Fibroblast of lung (primary cell): ENCODE measurements around the gene POT1. TPM values are rescaled to one million over a fixed set of nuclear protein-coding genes. Genes with fewer than 3 reads are reported as not detected.

Experiments used
- DNase-seq, 2 donors: peaks; one replicate each; pipeline versions ENCODE4 v3.0.0 to v3.0.0-alpha.2; 2010; ENCODE audit warnings: low read depth in 2 of 2
- H2AFZ ChIP-seq: 2 replicates; pipeline ENCODE4 v1.5.1; 2012; ENCODE audit warnings: low read length, control low read depth, inconsistent platforms
- H3K27ac ChIP-seq: 2 replicates; pipeline ENCODE4 v1.5.1; 2011; ENCODE audit warnings: low read length, control low read depth; ENCODE audit not compliant: insufficient read depth
- H3K27me3 ChIP-seq: 2 replicates; pipeline ENCODE4 v1.5.1; 2011; ENCODE audit warnings: mild to moderate bottlenecking, low read length; ENCODE audit not compliant: control insufficient read depth, insufficient read depth
- H3K36me3 ChIP-seq: 2 replicates; pipeline ENCODE4 v1.5.1; 2011; ENCODE audit warnings: low read length; ENCODE audit not compliant: control insufficient read depth, insufficient read depth
- H3K4me1 ChIP-seq: 2 replicates; pipeline ENCODE4 v1.5.1; 2011; ENCODE audit warnings: low read length; ENCODE audit not compliant: control insufficient read depth, insufficient read depth; ENCODE audit errors: extremely low read depth
- H3K4me2 ChIP-seq: 2 replicates; pipeline ENCODE4 v1.5.1; 2011; ENCODE audit warnings: low read length, control low read depth; ENCODE audit not compliant: insufficient read depth; ENCODE audit errors: extremely low read depth
- H3K4me3 ChIP-seq, 4 experiments: fragments of 200-600 bp in 1 of 4; sonication (generic) in 1 of 4; replicated peaks in 1 of 4; 2 replicates each; pipeline ENCODE4 v1.5.1; 2011 to 2016; ENCODE audit warnings: low read length in 4 of 4, low read depth in 3 of 4, mild to moderate bottlenecking in 3 of 4, control low read depth in 2 of 4, inconsistent platforms in 1 of 4, mixed read lengths in 1 of 4; ENCODE audit not compliant: insufficient read depth in 1 of 4; ENCODE audit errors: control extremely low read depth in 1 of 4
- H3K79me2 ChIP-seq: 2 replicates; pipeline ENCODE4 v1.5.1; 2012; ENCODE audit warnings: mild to moderate bottlenecking, low read length, inconsistent platforms; ENCODE audit not compliant: control insufficient read depth, insufficient read depth
- H3K9ac ChIP-seq: 2 replicates; pipeline ENCODE4 v1.5.1; 2011; ENCODE audit warnings: mild to moderate bottlenecking, low read length, control low read depth; ENCODE audit not compliant: insufficient read depth
- H3K9me3 ChIP-seq: 2 replicates; pipeline ENCODE4 v1.5.1; 2012; ENCODE audit warnings: low read depth, low read length; ENCODE audit not compliant: control insufficient read depth, insufficient read depth
- H4K20me1 ChIP-seq: 2 replicates; pipeline ENCODE4 v1.5.1; 2011; ENCODE audit warnings: low read length; ENCODE audit not compliant: control insufficient read depth, insufficient read depth; ENCODE audit errors: extremely low read depth
- EZH2 ChIP-seq: IDR thresholded peaks from 2 replicates; pipeline ENCODE4 v1.5.1; 2012; ENCODE audit warnings: low read length, control low read depth, mild to moderate bottlenecking; ENCODE audit errors: missing control alignments
- polyA plus RNA-seq, 2 donors: library from polyadenylated mRNA; depleted of rRNA in 1 of 2; stranded (reverse) in 1 of 2; unstranded in 1 of 2; fragments of >200 nt; gene quantifications; 2 replicates each; pipeline ENCODE4 v1.2.1, GENCODE V29; 2011 to 2012; ENCODE audit warnings: missing spikeins in 1 of 2
- total RNA-seq: library from RNA; depleted of rRNA; stranded (reverse); fragments of >200 nt; gene quantifications from 2 replicates; pipeline ENCODE4 v1.2.1, GENCODE V29; 2014
- TF ChIP-seq, protein P1 (sequence below), 2 donors: IDR thresholded peaks in 1 of 2; conservative IDR thresholded peaks in 1 of 2; 1 replicate in 1 of 2; 2 replicates in 1 of 2; pipeline ENCODE4 v1.5.1; 2011 to 2012; ENCODE audit warnings: low read length in 2 of 2, control low read depth in 1 of 2, inconsistent platforms in 1 of 2, low read depth in 1 of 2, mild to moderate bottlenecking in 1 of 2

POT1 gene
- total and polyA plus RNA-seq, 2 donors (not counting 1 experiment from before 2014, with no cell fraction given): 25.1 to 49.5 TPM

- no peak overlapping the region for H3K4me3 ChIP-seq
- H4K20me1 ChIP-seq: no peaks in the 10 kb centered on the region
- no peak for DNase-seq
- H3K27me3 ChIP-seq: no peaks in the 10 kb centered on the region
- H2AFZ ChIP-seq: no peak overlapping the region
- H3K36me3 ChIP-seq: no peaks in the 10 kb centered on the region
- H3K79me2 ChIP-seq: no peaks in the 10 kb centered on the region
- H3K9ac ChIP-seq: no peak overlapping the region
- TF ChIP-seq, protein P1, sequence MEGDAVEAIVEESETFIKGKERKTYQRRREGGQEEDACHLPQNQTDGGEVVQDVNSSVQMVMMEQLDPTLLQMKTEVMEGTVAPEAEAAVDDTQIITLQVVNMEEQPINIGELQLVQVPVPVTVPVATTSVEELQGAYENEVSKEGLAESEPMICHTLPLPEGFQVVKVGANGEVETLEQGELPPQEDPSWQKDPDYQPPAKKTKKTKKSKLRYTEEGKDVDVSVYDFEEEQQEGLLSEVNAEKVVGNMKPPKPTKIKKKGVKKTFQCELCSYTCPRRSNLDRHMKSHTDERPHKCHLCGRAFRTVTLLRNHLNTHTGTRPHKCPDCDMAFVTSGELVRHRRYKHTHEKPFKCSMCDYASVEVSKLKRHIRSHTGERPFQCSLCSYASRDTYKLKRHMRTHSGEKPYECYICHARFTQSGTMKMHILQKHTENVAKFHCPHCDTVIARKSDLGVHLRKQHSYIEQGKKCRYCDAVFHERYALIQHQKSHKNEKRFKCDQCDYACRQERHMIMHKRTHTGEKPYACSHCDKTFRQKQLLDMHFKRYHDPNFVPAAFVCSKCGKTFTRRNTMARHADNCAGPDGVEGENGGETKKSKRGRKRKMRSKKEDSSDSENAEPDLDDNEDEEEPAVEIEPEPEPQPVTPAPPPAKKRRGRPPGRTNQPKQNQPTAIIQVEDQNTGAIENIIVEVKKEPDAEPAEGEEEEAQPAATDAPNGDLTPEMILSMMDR (conservative IDR thresholded peaks at IDR 0.05 in 1 of 2, IDR thresholded peaks at IDR 0.05 in 1 of 2; ENCODE audit: low read depth in 1 of 2, low read length in 2 of 2): no peak
- TF ChIP-seq EZH2: no peak
- no peak overlapping the region for H3K4me2 ChIP-seq
- H3K27ac ChIP-seq: no peak overlapping the region
- H3K4me1 ChIP-seq: no peaks in the 10 kb centered on the region
- no peaks in the 10 kb centered on the region for H3K9me3 ChIP-seq
Observed at GRCh38 chr7:124942399-124942798, 12.8 kb upstream of the POT1 start.

DNA sequence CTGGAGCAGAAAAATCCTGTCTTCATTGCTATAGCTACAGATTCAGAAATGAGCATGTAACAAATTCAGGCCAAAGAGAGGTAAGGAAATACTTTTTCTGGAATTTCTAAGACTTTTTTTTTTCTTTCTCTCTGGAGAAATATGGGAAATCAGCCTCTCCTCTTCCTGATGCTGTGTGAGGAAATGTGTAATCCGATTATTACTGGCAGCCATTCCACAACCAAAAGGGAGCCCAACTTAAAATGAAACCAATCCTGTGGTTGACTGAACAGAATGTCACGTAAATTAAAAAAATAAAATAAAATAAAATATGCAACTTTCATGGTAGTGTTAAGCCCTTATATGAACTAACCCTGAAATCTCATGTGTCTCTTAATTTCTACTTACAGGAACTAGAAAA lies 10.7 kb upstream of the POT1 start:
- Histone ChIP-seq H2AFZ (no peak overlapping the region), H3K4me1 (no peaks in the 10 kb centered on the region), H3K27me3 (no peaks in the 10 kb centered on the region), H3K36me3 (no peaks in the 10 kb centered on the region), H3K4me3 (no peak overlapping the region), H3K27ac (no peak overlapping the region), H3K9me3 (no peaks in the 10 kb centered on the region), H3K9ac (no peak overlapping the region), H3K79me2 (no peaks in the 10 kb centered on the region), H4K20me1 (no peaks in the 10 kb centered on the region), H3K4me2 (no peak overlapping the region)
- DNase-seq: no peak
- TF ChIP-seq, protein P1 (conservative IDR thresholded peaks at IDR 0.05 in 1 of 2, IDR thresholded peaks at IDR 0.05 in 1 of 2; ENCODE audit: low read depth in 1 of 2, low read length in 2 of 2): no peak
- no peak for TF ChIP-seq EZH2

DNA sequence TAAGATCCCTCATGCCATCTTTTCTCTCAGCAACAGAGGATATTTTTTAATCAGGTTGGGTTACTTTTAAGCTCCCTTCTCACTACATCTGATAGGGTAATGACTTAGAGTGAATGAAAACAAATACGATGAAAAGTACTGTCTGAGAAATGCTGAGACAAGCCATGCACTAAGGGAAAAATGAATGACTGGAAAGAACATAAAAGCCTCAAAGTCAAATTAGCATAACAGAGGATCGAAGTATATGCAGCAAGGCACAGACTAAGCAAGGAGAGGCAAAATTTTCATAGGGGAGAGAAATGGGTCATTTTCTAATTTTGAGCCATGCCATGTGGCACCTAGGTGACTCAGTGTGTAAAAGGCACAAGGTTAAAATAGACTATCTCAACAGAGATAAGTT lies 8.5 kb upstream of the POT1 start:
- Histone ChIP-seq H3K36me3 (no peaks in the 10 kb centered on the region), H3K27me3 (no peaks in the 10 kb centered on the region), H4K20me1 (no peaks in the 10 kb centered on the region), H3K9me3 (no peaks in the 10 kb centered on the region), H3K4me1 (no peaks in the 10 kb centered on the region), H3K4me2 (no peak overlapping the region), H2AFZ (no peak overlapping the region), H3K9ac (no peak overlapping the region), H3K4me3 (no peak overlapping the region), H3K27ac (no peak overlapping the region), H3K79me2 (no peaks in the 10 kb centered on the region)
- no peak for DNase-seq
- TF ChIP-seq EZH2: no peak
- TF ChIP-seq, protein P1 (conservative IDR thresholded peaks at IDR 0.05 in 1 of 2, IDR thresholded peaks at IDR 0.05 in 1 of 2; ENCODE audit: low read depth in 1 of 2, low read length in 2 of 2): no peak
